ENCODE results near the gene PDS5A.

DNA sequence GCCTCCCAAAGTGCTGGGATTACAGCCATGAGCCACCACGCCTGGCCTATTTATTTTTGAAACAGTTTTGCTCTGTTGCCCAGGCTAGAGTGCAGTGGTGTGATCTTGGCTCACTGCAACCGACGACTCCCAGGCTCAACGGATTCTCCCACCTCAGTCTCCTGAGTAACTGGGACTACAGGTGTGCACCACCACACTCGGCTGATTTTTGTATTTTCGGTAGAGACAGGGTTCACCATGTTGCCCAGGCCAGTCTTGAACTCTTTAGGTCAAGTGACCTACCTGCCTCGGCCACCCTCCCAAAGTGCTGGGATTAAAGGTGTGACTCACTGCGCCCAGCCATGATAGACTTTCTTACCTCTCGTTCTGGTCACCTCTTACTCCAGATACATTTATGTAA is 155.8 kb downstream of the PDS5A start:
- TF ChIP-seq, protein P1, sequence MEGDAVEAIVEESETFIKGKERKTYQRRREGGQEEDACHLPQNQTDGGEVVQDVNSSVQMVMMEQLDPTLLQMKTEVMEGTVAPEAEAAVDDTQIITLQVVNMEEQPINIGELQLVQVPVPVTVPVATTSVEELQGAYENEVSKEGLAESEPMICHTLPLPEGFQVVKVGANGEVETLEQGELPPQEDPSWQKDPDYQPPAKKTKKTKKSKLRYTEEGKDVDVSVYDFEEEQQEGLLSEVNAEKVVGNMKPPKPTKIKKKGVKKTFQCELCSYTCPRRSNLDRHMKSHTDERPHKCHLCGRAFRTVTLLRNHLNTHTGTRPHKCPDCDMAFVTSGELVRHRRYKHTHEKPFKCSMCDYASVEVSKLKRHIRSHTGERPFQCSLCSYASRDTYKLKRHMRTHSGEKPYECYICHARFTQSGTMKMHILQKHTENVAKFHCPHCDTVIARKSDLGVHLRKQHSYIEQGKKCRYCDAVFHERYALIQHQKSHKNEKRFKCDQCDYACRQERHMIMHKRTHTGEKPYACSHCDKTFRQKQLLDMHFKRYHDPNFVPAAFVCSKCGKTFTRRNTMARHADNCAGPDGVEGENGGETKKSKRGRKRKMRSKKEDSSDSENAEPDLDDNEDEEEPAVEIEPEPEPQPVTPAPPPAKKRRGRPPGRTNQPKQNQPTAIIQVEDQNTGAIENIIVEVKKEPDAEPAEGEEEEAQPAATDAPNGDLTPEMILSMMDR (IDR thresholded peaks at IDR 0.05) = no peak
- TF ChIP-seq EZH2phosphoT487 (IDR thresholded peaks at IDR 0.05) (no peak), EZH2 (IDR thresholded peaks at IDR 0.05) (no peak)

Data from neural progenitor cell (in vitro differentiated cells).